ENCODE measurements around the gene TICAM2. TPM values are rescaled to one million over a fixed set of nuclear protein-coding genes. Genes with fewer than 3 reads are reported as not detected.

TICAM2 gene
- total RNA-seq, 1 donor from 2014 or later, result 6.9 TPM

- TF ChIP-seq, protein P1, sequence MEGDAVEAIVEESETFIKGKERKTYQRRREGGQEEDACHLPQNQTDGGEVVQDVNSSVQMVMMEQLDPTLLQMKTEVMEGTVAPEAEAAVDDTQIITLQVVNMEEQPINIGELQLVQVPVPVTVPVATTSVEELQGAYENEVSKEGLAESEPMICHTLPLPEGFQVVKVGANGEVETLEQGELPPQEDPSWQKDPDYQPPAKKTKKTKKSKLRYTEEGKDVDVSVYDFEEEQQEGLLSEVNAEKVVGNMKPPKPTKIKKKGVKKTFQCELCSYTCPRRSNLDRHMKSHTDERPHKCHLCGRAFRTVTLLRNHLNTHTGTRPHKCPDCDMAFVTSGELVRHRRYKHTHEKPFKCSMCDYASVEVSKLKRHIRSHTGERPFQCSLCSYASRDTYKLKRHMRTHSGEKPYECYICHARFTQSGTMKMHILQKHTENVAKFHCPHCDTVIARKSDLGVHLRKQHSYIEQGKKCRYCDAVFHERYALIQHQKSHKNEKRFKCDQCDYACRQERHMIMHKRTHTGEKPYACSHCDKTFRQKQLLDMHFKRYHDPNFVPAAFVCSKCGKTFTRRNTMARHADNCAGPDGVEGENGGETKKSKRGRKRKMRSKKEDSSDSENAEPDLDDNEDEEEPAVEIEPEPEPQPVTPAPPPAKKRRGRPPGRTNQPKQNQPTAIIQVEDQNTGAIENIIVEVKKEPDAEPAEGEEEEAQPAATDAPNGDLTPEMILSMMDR (IDR thresholded peaks at IDR 0.05), result no peak
- intact Hi-C loops (cut with DNase I), result loop anchor here (5.0 kb wide), 1 partner anchor 271 kb away; no protein-coding TSS in a partner anchor
- no peak overlapping the region for H3K4me3 ChIP-seq
- ATAC-seq (no peak), DNase-seq (no peak)
- H3K36me3 ChIP-seq, result no peaks in the 10 kb centered on the region
- no peaks in the 10 kb centered on the region for H3K27me3 ChIP-seq
- no peaks in the 10 kb centered on the region for H3K4me1 ChIP-seq
- no peak overlapping the region for H3K27ac ChIP-seq
- no peaks in the 10 kb centered on the region for H3K9me3 ChIP-seq
Measured at GRCh38 chr5:115578657-115579056, 23.6 kb downstream of the TICAM2 start.

DNA sequence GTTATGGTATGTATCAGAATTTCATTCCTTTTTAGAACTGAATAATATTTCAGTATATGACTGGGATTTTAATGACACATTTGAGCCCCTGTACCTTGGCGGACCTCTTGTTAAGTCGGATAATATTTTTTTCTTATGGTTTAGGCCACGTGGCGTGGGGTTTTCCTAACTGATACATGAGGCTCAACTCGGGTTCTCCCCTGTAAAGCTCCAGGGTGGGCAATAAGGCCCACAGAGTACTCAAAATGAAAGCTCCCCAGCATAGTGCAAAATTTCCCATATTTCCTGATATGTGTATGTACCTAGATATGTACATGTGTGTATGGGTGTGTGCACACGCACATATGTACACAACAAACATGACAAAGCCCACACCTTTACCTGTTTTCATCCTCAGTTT lies 24.5 kb downstream of the TICAM2 start:
- H3K36me3 ChIP-seq, result no peaks in the 10 kb centered on the region
- no peak for DNase-seq
- H3K4me3 ChIP-seq, result no peak overlapping the region
- no peaks in the 10 kb centered on the region for H3K27me3 ChIP-seq
- intact Hi-C loops (cut with DNase I), result loop anchor here (5.0 kb wide), 1 partner anchor 270 kb away; no protein-coding TSS in a partner anchor
- H3K27ac ChIP-seq, result no peak overlapping the region
- ATAC-seq, result no peak
- no peaks in the 10 kb centered on the region for H3K4me1 ChIP-seq
- H3K9me3 ChIP-seq, result no peaks in the 10 kb centered on the region
- TF ChIP-seq, protein P1 (IDR thresholded peaks at IDR 0.05), result no peak

DNA sequence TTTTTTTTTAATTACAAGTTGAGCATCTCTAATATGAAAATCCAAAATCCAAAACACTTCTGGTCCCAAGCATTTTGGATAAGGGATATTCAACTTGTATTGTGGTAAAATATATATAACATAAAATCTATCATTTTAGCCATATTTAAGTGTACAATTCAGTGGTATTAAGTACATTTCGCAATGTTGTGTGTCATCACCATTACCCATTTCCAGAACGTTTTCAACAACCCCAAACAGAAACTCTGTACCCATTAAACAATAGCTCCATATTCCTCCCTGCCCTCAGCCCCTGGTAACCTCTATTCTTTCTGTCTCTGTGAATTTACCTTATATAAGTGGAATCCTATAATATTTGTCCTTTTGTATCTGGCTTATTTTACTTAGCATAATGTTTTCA lies 24.9 kb downstream of the TICAM2 start:
- Histone ChIP-seq H3K9me3 (no peaks in the 10 kb centered on the region), H3K4me1 (no peaks in the 10 kb centered on the region), H3K27me3 (no peaks in the 10 kb centered on the region), H3K27ac (no peak overlapping the region), H3K4me3 (no peak overlapping the region), H3K36me3 (no peaks in the 10 kb centered on the region)
- DNase-seq (no peak), ATAC-seq (no peak)
- intact Hi-C loops (cut with DNase I), result loop anchor here (5.0 kb wide), 1 partner anchor 270 kb away; no protein-coding TSS in a partner anchor
- TF ChIP-seq, protein P1 (IDR thresholded peaks at IDR 0.05), result no peak

- Histone ChIP-seq H3K27me3 (no peaks in the 10 kb centered on the region), H3K9me3 (no peaks in the 10 kb centered on the region), H3K4me3 (no peak overlapping the region), H3K36me3 (no peaks in the 10 kb centered on the region), H3K4me1 (no peaks in the 10 kb centered on the region), H3K27ac (no peak overlapping the region)
- DNase-seq, result no peak
- TF ChIP-seq, protein P1 (IDR thresholded peaks at IDR 0.05), result no peak
- intact Hi-C loops (cut with DNase I), result loop anchor here (5.0 kb wide), 1 partner anchor 268 kb away; no protein-coding TSS in a partner anchor
- ATAC-seq, result no peak
Measured at GRCh38 chr5:115575167-115576070, 26.9 kb downstream of the TICAM2 start.

- ATAC-seq, result no peak
- H3K4me3 ChIP-seq, result no peak overlapping the region
- H3K4me1 ChIP-seq, result no peaks in the 10 kb centered on the region
- intact Hi-C loops (cut with DNase I), result no loop called here
- TF ChIP-seq, protein P1 (IDR thresholded peaks at IDR 0.05), result no peak
- H3K36me3 ChIP-seq, result no peaks in the 10 kb centered on the region
- H3K27ac ChIP-seq, result no peak overlapping the region
- no peak for DNase-seq
- no peaks in the 10 kb centered on the region for H3K9me3 ChIP-seq
- H3K27me3 ChIP-seq, result no peaks in the 10 kb centered on the region
Measured at GRCh38 chr5:115573133-115573532, 29.1 kb downstream of the TICAM2 start.

Data from upper lobe of right lung (tissue), 1 donor.